Bronchial epithelial cell (primary cell): ENCODE data around the gene UBAC2. TPM values are rescaled to one million over a fixed set of nuclear protein-coding genes. Genes with fewer than 3 reads are reported as not detected.

Experiments used
- DNase-seq: peaks from one replicate; pipeline ENCODE4 v3.0.0-alpha.2; 2010; ENCODE audit warnings: low read depth
- FAIRE-seq: peaks from 2 replicates; lab custom pipeline; 2011; peaks lifted over from hg19 to GRCh38; lab: Jason Lieb, UNC
- H3K27me3 ChIP-seq: 2 replicates; pipeline ENCODE4 v1.5.1; 2011; ENCODE audit warnings: low read length; ENCODE audit not compliant: control insufficient read depth, insufficient read depth
- H3K36me3 ChIP-seq: 2 replicates; pipeline ENCODE4 v1.5.1; 2011; ENCODE audit warnings: low read length; ENCODE audit not compliant: control insufficient read depth, insufficient read depth
- H3K4me3 ChIP-seq: 2 replicates; pipeline ENCODE4 v1.5.1; 2011; ENCODE audit warnings: mild to moderate bottlenecking, low read depth, low read length, control low read depth
- CTCF ChIP-seq: IDR thresholded peaks from 2 replicates; pipeline ENCODE4 v1.5.1; 2011; ENCODE audit warnings: mild to moderate bottlenecking, moderate library complexity, low read length, control low read depth, inconsistent platforms; ENCODE audit not compliant: insufficient read depth, severe bottlenecking
- total RNA-seq: library from RNA; depleted of rRNA; stranded (reverse); fragments of >200 nt; gene quantifications from 2 replicates; pipeline ENCODE4 v1.2.1, GENCODE V29; 2014

UBAC2 gene
- total RNA-seq, 1 donor from 2014 or later: 40.0 TPM

- FAIRE-seq: no peak
These were observed 14.7 kb downstream of the UBAC2 start for GRCh38 chr13:99215184-99215830.

DNA sequence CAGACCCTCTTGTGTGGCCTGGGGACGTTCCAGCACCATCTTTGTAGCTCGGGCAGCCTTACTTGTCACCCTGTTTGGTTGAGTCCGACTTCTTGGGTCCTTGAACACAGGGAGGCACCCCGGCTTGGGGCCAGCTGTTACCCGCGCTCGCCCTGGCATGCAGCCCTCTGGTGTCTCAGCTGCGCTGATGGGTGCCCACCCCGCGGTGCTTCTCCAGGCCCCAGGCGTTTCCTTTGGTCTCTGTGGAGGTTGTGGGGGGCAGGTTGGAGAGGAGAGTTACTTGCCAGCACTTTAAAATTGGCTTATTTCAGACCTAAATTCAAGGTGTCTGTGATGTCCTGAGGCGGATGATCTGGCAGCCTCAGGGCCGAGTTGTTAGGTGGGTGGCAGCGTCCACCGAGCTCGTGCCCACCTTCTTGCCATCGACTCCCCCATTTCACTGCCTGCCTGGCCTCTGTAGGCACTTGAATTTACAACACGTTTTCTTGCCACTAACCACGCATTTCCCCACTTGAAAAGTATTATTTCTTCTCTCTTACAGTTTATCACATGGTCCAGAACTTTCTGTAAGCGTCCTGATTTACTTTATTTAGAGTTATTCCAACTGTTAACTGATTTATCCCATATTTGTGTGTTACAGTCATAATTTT is 16.9 kb downstream of the UBAC2 start:
- Histone ChIP-seq H3K4me3 (no peak overlapping the region), H3K36me3 (no peaks in the 10 kb centered on the region), H3K27me3 (no peaks in the 10 kb centered on the region)
- DNase-seq: no peak
- FAIRE-seq: no peak
- no peak for TF ChIP-seq CTCF

More at GRCh38 chr13:99215184-99215830, 14.7 kb downstream of the UBAC2 start:
- Histone ChIP-seq H3K4me3 (no peak overlapping the region), H3K27me3 (no peaks in the 10 kb centered on the region), H3K36me3 (no peaks in the 10 kb centered on the region)
- no peak for TF ChIP-seq CTCF
- DNase-seq: no peak

DNA sequence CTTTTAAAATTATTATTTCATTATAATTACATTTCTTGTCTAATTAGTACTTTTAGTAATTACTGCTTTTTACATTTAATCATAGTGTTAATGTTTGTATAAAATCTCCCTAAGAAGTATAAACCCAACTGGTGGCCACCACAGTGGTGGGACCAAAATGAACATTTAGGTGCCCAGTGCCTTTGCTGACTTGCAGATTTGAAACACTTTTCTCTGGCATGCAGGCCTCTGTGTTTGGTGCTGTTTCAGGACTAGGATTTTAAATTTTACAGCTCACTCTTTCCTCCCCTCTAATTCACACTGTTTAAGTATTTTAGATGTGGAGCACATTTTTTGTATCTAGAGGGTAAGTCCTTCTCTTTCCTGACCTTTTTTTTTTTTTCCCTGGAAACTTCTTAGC is 17.5 kb downstream of the UBAC2 start:
- no peak for DNase-seq
- no peak for FAIRE-seq
- H3K27me3 ChIP-seq: no peaks in the 10 kb centered on the region
- H3K4me3 ChIP-seq: no peak overlapping the region
- no peaks in the 10 kb centered on the region for H3K36me3 ChIP-seq
- no peak for TF ChIP-seq CTCF

- Histone ChIP-seq H3K4me3 (no peak overlapping the region), H3K27me3 (no peaks in the 10 kb centered on the region), H3K36me3 (no peaks in the 10 kb centered on the region)
- DNase-seq: no peak
- no peak for TF ChIP-seq CTCF
- no peak for FAIRE-seq
These were observed 17.9 kb downstream of the UBAC2 start for GRCh38 chr13:99218545-99218944.

DNA sequence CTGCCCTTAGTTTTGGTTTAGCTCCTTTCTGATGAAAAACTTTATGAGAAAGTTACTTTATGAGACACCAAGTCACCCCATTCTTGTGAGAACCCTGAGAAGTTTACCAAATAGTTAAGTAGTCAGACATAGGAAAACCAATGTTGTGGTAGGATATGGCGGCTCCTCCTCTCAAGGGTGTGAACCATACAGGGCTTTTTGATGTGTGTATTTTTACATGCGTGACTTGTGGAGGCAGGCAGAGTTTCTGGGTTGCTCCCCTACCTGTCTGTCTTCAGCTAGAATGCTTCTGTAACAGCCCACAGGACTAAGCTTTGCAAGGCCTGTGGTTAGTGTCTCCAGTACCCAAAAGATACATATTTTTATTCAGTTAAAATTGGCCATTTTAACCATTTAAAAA is 18.3 kb downstream of the UBAC2 start:
- Histone ChIP-seq H3K36me3 (no peaks in the 10 kb centered on the region), H3K4me3 (no peak overlapping the region), H3K27me3 (no peaks in the 10 kb centered on the region)
- no peak for TF ChIP-seq CTCF
- FAIRE-seq (no peak), DNase-seq (no peak)
